GM12878 (cell line): ENCODE results near the gene SRL. TPM values are rescaled to one million over a fixed set of nuclear protein-coding genes. Genes with fewer than 3 reads are reported as not detected.

Experiments used
- ATAC-seq: fragments of 200-7000 bp; cut with Tn5 transposase; 3 replicates; pipeline ENCODE4 v1.9.1; 2020; ENCODE audit warnings: mild to moderate bottlenecking, moderate library complexity
- BruUV-seq: library from RNA; stranded (reverse); fragments of 400-500 nt; replicated peaks from 2 replicates; lab custom pipeline; 2021; lab: Mats Ljungman, UMichigan
- CTCF ChIA-PET: fragments of 300-600 bp; sonication (Branson Sonifier 250); formaldehyde crosslinking; extraction: SDS; loops from one replicate; lab custom pipeline; 2021; ENCODE audit warnings: inconsistent platforms; lab: Yijun Ruan, JAX
- POLR2A ChIA-PET: fragments of 350-600 bp; formaldehyde crosslinking; extraction: SDS; loops from one replicate; lab custom pipeline; 2021; ENCODE audit warnings: inconsistent platforms; lab: Charles Lee
- RAD21 ChIA-PET: fragments of 300-600 bp; sonication (Branson Sonifier 250); formaldehyde crosslinking; loops from one replicate; lab custom pipeline; 2023; ENCODE audit warnings: antibody characterized with exemption; ENCODE audit not compliant: unreplicated experiment; lab: Charles Lee
- SMC1A ChIA-PET: fragments of 300-600 bp; sonication (Branson Sonifier 250); formaldehyde crosslinking; loops from one replicate; lab custom pipeline; 2023; ENCODE audit not compliant: unreplicated experiment, uncharacterized antibody; lab: Charles Lee
- DNase-seq: peaks from one replicate; pipeline ENCODE4 v3.0.0-alpha.2; 2011; ENCODE audit warnings: low read depth, low spot score
- FAIRE-seq: peaks from 3 replicates; lab custom pipeline; 2011; peaks lifted over from hg19 to GRCh38; lab: Jason Lieb, UNC
- H2AFZ ChIP-seq: 2 replicates; pipeline ENCODE4 v1.6.0; 2011; ENCODE audit warnings: low read depth, low read length, control low read depth; ENCODE audit not compliant: control insufficient read depth
- H3K27ac ChIP-seq: 2 replicates; pipeline ENCODE4 v1.5.1; 2011; ENCODE audit warnings: control low read depth; ENCODE audit not compliant: control insufficient read depth, insufficient read depth
- H3K27me3 ChIP-seq, 2 experiments: replicated peaks in 1 of 2; 2 replicates each; pipeline versions ENCODE4 v1.6.0 to v1.6.1; 2011; ENCODE audit warnings: low read length in 1 of 2; ENCODE audit not compliant: control insufficient read depth in 2 of 2, insufficient read depth in 2 of 2
- H3K36me3 ChIP-seq, 2 experiments: 2 replicates each; pipeline ENCODE4 v1.5.1; 2011; ENCODE audit warnings: low read length in 1 of 2; ENCODE audit not compliant: control insufficient read depth in 2 of 2, insufficient read depth in 2 of 2
- H3K4me1 ChIP-seq: 2 replicates; pipeline ENCODE4 v1.6.1; 2011; ENCODE audit warnings: mild to moderate bottlenecking, low read length, moderate library complexity, mixed read lengths; ENCODE audit not compliant: control insufficient read depth, insufficient read depth
- H3K4me2 ChIP-seq: 2 replicates; pipeline ENCODE4 v1.6.0; 2011; ENCODE audit warnings: control low read depth; ENCODE audit not compliant: control insufficient read depth, insufficient read depth
- H3K4me3 ChIP-seq: fragments of 200-600 bp; sonication (generic); 2 replicates; pipeline ENCODE4 v1.5.1; 2016
- H3K79me2 ChIP-seq: 2 replicates; pipeline ENCODE4 v1.6.0; 2011; ENCODE audit warnings: low read length; ENCODE audit not compliant: control insufficient read depth, insufficient read depth
- H3K9ac ChIP-seq: 2 replicates; pipeline ENCODE4 v1.8.0; 2011; ENCODE audit warnings: low read length, control low read depth, mixed read lengths; ENCODE audit not compliant: control insufficient read depth, insufficient read depth
- H3K9me3 ChIP-seq: replicated peaks from 3 replicates; pipeline ENCODE4 v1.5.1; 2011; ENCODE audit warnings: mild to moderate bottlenecking, low read length; ENCODE audit not compliant: control insufficient read depth, insufficient read depth
- H4K20me1 ChIP-seq: 2 replicates; pipeline ENCODE4 v1.6.0; 2011; ENCODE audit not compliant: control insufficient read depth, insufficient read depth
- CHD1 ChIP-seq: IDR thresholded peaks from 2 replicates; pipeline ENCODE4 v1.6.1; 2012; ENCODE audit warnings: low read depth, low read length, improper control_type of control experiment
- CUX1 ChIP-seq: IDR thresholded peaks from 2 replicates; pipeline ENCODE4 v1.6.1; 2012; ENCODE audit warnings: improper control_type of control experiment, low read depth, low read length; ENCODE audit not compliant: insufficient replicate concordance
- EP300 ChIP-seq, 2 experiments: fragments of 150-350 bp in 1 of 2; IDR thresholded peaks; 2 replicates each; pipeline ENCODE4 v1.6.1; 2011 to 2012; ENCODE audit warnings: low read depth in 2 of 2, low read length in 2 of 2, borderline replicate concordance in 1 of 2, improper control_type of control experiment in 1 of 2, inconsistent platforms in 1 of 2; ENCODE audit not compliant: control insufficient read depth in 1 of 2
- HDAC2 ChIP-seq: fragments of 200-600 bp; sonication (generic); IDR thresholded peaks from 2 replicates; pipeline ENCODE4 v1.6.1; 2017
- MTA2 ChIP-seq: fragments of 450-650 bp; IDR thresholded peaks from 2 replicates; pipeline ENCODE4 v1.6.1; 2016; ENCODE audit warnings: low read depth, mild to moderate bottlenecking, moderate library complexity
- POLR2A ChIP-seq: IDR thresholded peaks from 2 replicates; pipeline ENCODE4 v1.6.1; 2011; ENCODE audit warnings: low read depth, mild to moderate bottlenecking, low read length
- PRDM15 ChIP-seq: fragments of 450-650 bp; formaldehyde crosslinking; IDR thresholded peaks from 2 replicates; pipeline ENCODE4 v1.4.0; 2020; ENCODE audit warnings: mild to moderate bottlenecking, moderate library complexity
- RAD51 ChIP-seq: fragments of 450-650 bp; IDR thresholded peaks from 2 replicates; pipeline ENCODE4 v1.6.1; 2016; ENCODE audit warnings: moderate library complexity, mild to moderate bottlenecking, inconsistent platforms
- RCOR1 ChIP-seq: conservative IDR thresholded peaks from 2 replicates; pipeline ENCODE4 v1.6.1; 2012; ENCODE audit warnings: low read depth, low read length, improper control_type of control experiment
- TBL1XR1 ChIP-seq: IDR thresholded peaks from 2 replicates; pipeline ENCODE4 v1.6.1; 2012; ENCODE audit warnings: low read depth, low read length, improper control_type of control experiment
- TCF3 ChIP-seq: IDR thresholded peaks from 2 replicates; pipeline ENCODE4 v1.6.1; 2012; ENCODE audit warnings: low read depth, mild to moderate bottlenecking, low read length, borderline replicate concordance; ENCODE audit not compliant: insufficient read depth
- YBX1 ChIP-seq: fragments of 450-650 bp; IDR thresholded peaks from 2 replicates; pipeline ENCODE4 v1.6.1; 2016; ENCODE audit warnings: antibody characterized with exemption
- ZBTB11 ChIP-seq: fragments of 450-650 bp; formaldehyde crosslinking; IDR thresholded peaks from 2 replicates; pipeline ENCODE4 v1.5.0; 2022; ENCODE audit warnings: mild to moderate bottlenecking, missing genetic modification characterization
- WGBS: methylation state at CpG from one replicate; pipeline ENCODE4 v1.1.6; 2016; ENCODE audit warnings: low lambda C conversion rate; ENCODE audit not compliant: insufficient replicate concordance, insufficient coverage; ENCODE audit errors: missing lambda C conversion rate; 5-methylcytosine and 5-hydroxymethylcytosine counted together
- in situ Hi-C: fragments of 300-500 bp; cut with MboI; formaldehyde crosslinking; loops from 9 replicates; pipeline ENCODE4 v1.14.3; 2018; ENCODE audit warnings: mixed read lengths
- intact Hi-C: fragments of 100-400 bp; cut with micrococcal nuclease; formaldehyde crosslinking; loops from one replicate; pipeline ENCODE4 v1.14.2; 2022; ENCODE audit not compliant: unreplicated experiment
- polyA plus RNA-seq, 11 experiments: library from polyadenylated mRNA; depleted of rRNA in 4 of 11; unstranded in 6 of 11; stranded (reverse) in 5 of 11; fragments of >200 nt; fragmentation: Nextera tagmentation in 4 of 11; fragmentation: Illumina TruSeq in 1 of 11; extraction: Ambion mirVana in 4 of 11; extraction: Trizol in 1 of 11; gene quantifications; 1 replicate in 1 of 11; 2 replicates in 10 of 11; pipeline versions ENCODE4 v1.2.1 to v1.2.3, GENCODE V29; 2011 to 2016; ENCODE audit warnings: inconsistent platforms in 2 of 11, missing spikeins in 2 of 11, low read depth in 1 of 11
- total RNA-seq, 4 experiments: library from RNA; depleted of rRNA in 3 of 4; stranded (reverse); fragments of >200 nt in 3 of 4; fragmentation: Illumina TruSeq in 1 of 4; extraction: Trizol in 1 of 4; gene quantifications; 2 replicates each; pipeline versions ENCODE4 v1.2.1 to v1.2.3, GENCODE V29; 2013 to 2021

Gene SRL
- total and polyA plus RNA-seq, 10 of the 15 experiments (the other 5 are each of a cell fraction or from before 2014, with no cell fraction given), result not detected

- POLR2A ChIA-PET, result no interaction called here
- FAIRE-seq (no peak), ATAC-seq (no peak), DNase-seq (no peak)
- no TSS peak for BruUV-seq
- Histone ChIP-seq H4K20me1 (no peaks in the 10 kb centered on the region), H2AFZ (no peak overlapping the region), H3K9me3 (no peaks in the 10 kb centered on the region), H3K4me1 (no peaks in the 10 kb centered on the region), H3K9ac (no peak overlapping the region), H3K79me2 (no peaks in the 10 kb centered on the region), H3K4me2 (no peak overlapping the region), H3K4me3 (no peak overlapping the region), H3K27ac (no peak overlapping the region), H3K27me3 (no peaks in the 10 kb centered on the region; a peak in 2 of 4 replicates), H3K36me3 (no peaks in the 10 kb centered on the region)
- CTCF ChIA-PET, result no interaction called here
- RAD21 ChIA-PET, result no interaction called here
- TF ChIP-seq TCF3 (no peak), MTA2 (no peak), RAD51 (no peak), HDAC2 (no peak), YBX1 (no peak), CHD1 (no peak), PRDM15 (CRISPR knock-in tag) (no peak), TBL1XR1 (no peak), POLR2A (no peak), ZBTB11 (CRISPR knock-in tag) (no peak), CUX1 (no peak), EP300 (IDR thresholded peaks at IDR 0.05; ENCODE audit: borderline replicate concordance in 1 of 2, control insufficient read depth in 1 of 2, low read depth in 2 of 2, low read length in 2 of 2) (no peak), RCOR1 (no peak)
- intact Hi-C loops (no loop called here), in situ Hi-C loops (no loop called here)
- WGBS, result 15% methylated on average over 5 of the region's 5 CpGs
- SMC1A ChIA-PET, result no interaction called here
Measured at GRCh38 chr16:4216596-4216995, 25.3 kb downstream of the SRL start.
